IPS-18a (cell line): ENCODE measurements around the gene UXT.

Experiments
- H3K27ac ChIP-seq: one replicate; pipeline ENCODE4 v1.5.1; 2013; ENCODE audit warnings: low read length
- H3K27me3 ChIP-seq: one replicate; pipeline ENCODE4 v1.6.1; 2013; ENCODE audit warnings: mild to moderate bottlenecking, low read length; ENCODE audit not compliant: control insufficient read depth, insufficient read depth
- H3K36me3 ChIP-seq: one replicate; pipeline ENCODE4 v1.6.1; 2013; ENCODE audit warnings: low read depth, low read length; ENCODE audit not compliant: control insufficient read depth
- H3K4me1 ChIP-seq: one replicate; pipeline ENCODE4 v1.6.1; 2013; ENCODE audit warnings: low read depth, low read length; ENCODE audit not compliant: control insufficient read depth
- H3K4me3 ChIP-seq: one replicate; pipeline ENCODE4 v1.5.1; 2013; ENCODE audit warnings: low read length
- H3K9ac ChIP-seq: one replicate; pipeline ENCODE4 v1.6.1; 2013; ENCODE audit warnings: mild to moderate bottlenecking, low read length, moderate library complexity
- H3K9me3 ChIP-seq: one replicate; pipeline ENCODE4 v1.6.1; 2013; ENCODE audit warnings: low read depth, low read length; ENCODE audit not compliant: control insufficient read depth

The UXT gene

DNA sequence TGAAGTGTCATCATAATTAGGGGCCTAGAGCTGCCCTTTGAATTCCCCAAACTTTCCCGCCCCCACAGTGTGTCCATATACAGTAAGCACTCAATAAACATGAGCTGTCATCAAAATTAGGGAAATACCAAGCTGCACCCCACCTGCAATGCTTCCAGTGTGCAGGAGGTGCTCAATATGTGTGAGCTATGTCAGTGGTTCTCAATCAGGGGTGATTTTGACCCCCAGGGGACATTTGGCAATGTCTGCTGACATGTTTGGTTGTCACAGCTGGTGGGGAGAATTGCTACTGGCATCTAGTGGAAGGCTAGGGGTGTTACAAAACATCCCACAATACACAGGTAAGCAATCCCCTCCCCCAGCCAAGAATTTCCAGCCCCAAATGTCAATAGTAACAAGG lies 30.0 kb downstream of the UXT start:
- Histone ChIP-seq H3K9ac (no peak overlapping the region), H3K36me3 (no peaks in the 10 kb centered on the region), H3K9me3 (peaks cover 4% of the 10 kb centered on the region), H3K4me1 (no peaks in the 10 kb centered on the region), H3K4me3 (no peak overlapping the region), H3K27me3 (no peaks in the 10 kb centered on the region), H3K27ac (no peak overlapping the region)

DNA sequence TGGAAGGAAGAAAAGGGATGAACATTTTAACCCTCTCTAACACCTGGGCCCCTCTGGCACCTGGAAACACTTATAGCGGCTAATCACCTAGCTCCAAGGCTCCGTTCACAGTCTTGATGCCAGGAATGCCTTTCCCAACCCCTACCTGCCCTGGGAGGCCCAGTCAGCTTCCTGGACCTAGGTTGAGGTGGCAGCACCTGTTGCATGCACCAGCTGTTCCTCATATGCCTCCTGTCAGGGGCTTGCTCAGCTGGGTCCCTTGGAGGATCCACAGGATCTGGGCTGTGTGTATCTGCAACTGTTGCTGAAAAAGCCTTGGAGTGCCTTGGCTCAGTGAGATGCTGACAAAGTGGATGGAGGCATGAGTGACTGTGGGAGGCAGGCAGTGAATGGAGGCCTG lies 33.6 kb downstream of the UXT start:
- Histone ChIP-seq H3K4me3 (no peak overlapping the region), H3K36me3 (no peaks in the 10 kb centered on the region), H3K27ac (no peak overlapping the region), H3K4me1 (no peaks in the 10 kb centered on the region), H3K9ac (no peak overlapping the region), H3K9me3 (peaks cover 7% of the 10 kb centered on the region), H3K27me3 (no peaks in the 10 kb centered on the region)

DNA sequence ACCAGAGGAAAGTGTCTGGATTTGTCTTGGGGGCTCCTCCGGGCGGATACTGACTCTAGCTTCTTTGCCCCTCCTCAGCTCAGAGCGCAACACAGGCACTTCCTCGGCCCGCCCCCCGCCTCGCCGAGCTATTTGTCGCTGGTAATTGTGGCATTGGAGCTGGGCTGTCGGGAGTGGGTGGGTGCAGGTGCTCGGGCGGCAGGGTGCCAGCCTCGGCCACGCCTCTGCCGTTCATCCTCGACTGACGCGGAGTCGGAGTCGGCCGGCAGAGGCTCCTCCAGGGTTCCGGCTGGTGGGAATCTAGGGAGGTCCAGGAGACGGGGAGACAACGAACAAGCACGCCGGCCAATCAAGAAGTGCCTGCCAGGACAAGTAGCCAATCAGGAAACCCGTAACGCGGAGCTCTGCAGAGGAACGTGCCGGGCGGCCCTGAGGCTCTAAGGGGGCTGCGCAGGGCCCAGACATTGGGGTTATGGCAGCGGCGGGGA lies 35.4 kb downstream of the UXT start:
- H3K36me3 ChIP-seq: no peaks in the 10 kb centered on the region
- no peak overlapping the region for H3K9ac ChIP-seq
- no peaks in the 10 kb centered on the region for H3K27me3 ChIP-seq
- H3K4me3 ChIP-seq: peak overlapping the region; percentile 37
- peaks cover 5% of the 10 kb centered on the region for H3K9me3 ChIP-seq
- no peak overlapping the region for H3K27ac ChIP-seq
- no peaks in the 10 kb centered on the region for H3K4me1 ChIP-seq

DNA sequence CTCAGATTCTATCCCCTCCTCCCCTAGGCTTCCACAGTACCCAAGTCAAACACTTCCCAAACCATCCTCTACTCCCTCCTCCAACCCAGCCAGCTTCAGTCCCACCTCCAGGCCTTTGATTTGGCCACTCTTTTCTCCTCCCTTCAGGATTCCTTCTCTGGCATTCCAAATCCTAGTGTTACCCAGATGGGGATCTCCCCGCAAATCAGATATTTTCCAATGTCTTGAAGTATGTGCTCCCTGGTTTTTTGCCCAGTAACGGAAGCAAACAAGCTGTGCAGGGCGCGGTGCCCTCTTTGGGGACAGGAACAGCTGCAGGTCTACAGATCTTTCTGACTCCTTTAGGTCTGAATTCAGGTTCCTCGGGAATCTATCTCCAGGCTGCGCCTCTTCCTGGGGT lies 37.1 kb downstream of the UXT start:
- no peak overlapping the region for H3K4me3 ChIP-seq
- no peaks in the 10 kb centered on the region for H3K4me1 ChIP-seq
- no peaks in the 10 kb centered on the region for H3K27me3 ChIP-seq
- no peaks in the 10 kb centered on the region for H3K36me3 ChIP-seq
- no peak overlapping the region for H3K9ac ChIP-seq
- no peak overlapping the region for H3K27ac ChIP-seq
- peaks cover 5% of the 10 kb centered on the region for H3K9me3 ChIP-seq

DNA sequence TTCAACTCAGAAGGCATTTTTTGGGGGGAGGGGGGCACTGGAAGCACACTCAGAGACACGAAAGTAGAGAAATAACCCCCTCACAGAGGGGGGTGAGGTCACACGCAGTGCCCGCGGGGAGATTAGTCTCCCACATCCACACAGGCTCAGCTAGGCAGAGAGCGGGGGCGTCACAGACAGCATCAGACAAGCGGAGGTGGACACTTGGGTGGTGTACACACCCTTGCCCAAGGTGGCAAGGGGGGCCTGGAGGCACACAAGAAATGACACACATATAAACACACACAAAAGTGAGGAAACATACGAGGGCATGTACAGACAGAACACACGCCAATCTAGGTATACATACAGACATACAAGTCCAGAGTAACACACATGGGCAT lies 38.7 kb downstream of the UXT start:
- H3K4me3 ChIP-seq: peak overlapping the region; percentile 29
- no peaks in the 10 kb centered on the region for H3K4me1 ChIP-seq
- peaks cover 5% of the 10 kb centered on the region for H3K9me3 ChIP-seq
- H3K27ac ChIP-seq: no peak overlapping the region
- H3K36me3 ChIP-seq: no peaks in the 10 kb centered on the region
- H3K27me3 ChIP-seq: no peaks in the 10 kb centered on the region
- H3K9ac ChIP-seq: no peak overlapping the region

DNA sequence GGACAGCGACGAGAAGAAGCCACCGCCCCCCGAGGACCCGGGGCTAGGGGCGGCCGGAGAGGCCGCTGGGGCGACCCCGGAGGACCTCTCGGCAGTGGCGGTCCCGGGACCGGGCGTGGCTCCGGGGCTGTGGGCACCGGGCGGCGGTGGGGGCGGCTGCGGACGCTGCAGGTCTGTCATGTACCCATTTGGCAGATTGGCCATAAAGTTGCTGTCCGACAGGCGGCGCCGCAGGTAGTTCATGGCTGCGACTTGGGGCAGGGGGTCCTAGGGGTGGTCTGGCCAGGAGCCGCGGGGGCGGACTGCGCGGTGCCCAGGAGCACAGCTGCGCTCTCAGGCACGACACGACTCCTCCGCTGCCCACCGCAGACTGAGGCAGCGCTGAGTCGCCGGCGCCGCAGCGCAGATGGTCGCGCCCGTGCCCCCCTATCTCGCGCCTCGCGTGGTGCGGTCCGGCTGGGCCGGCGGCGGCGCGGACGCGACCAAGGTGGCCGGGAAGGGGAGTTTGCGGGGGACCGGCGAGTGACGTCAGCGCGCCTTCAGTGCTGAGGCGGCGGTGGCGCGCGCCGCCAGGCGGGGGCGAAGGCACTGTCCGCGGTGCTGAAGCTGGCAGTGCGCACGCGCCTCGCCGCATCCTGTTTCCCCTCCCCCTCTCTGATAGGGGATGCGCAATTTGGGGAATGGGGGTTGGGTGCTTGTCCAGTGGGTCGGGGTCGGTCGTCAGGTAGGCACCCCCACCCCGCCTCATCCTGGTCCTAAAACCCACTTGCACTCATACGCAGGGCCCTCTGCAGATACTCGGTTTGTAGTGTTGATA lies 39.3 kb downstream of the UXT start, which contains the start of gene SYN1:
Gene SYN1 (minus strand): TSS at position 372 of the 817 bp plus-strand sequence. CDS start 129 bp downstream, at position 243.
- Histone ChIP-seq H3K36me3 (no peaks in the 10 kb centered on the region), H3K4me3 (peak within 1 kb of the TSS; percentile 29), H3K27ac (no peak within 1 kb of the TSS), H3K9ac (no peak within 1 kb of the TSS), H3K27me3 (no peaks in the 10 kb centered on the region), H3K4me1 (no peaks in the 10 kb centered on the region), H3K9me3 (peaks cover 5% of the 10 kb centered on the region)

DNA sequence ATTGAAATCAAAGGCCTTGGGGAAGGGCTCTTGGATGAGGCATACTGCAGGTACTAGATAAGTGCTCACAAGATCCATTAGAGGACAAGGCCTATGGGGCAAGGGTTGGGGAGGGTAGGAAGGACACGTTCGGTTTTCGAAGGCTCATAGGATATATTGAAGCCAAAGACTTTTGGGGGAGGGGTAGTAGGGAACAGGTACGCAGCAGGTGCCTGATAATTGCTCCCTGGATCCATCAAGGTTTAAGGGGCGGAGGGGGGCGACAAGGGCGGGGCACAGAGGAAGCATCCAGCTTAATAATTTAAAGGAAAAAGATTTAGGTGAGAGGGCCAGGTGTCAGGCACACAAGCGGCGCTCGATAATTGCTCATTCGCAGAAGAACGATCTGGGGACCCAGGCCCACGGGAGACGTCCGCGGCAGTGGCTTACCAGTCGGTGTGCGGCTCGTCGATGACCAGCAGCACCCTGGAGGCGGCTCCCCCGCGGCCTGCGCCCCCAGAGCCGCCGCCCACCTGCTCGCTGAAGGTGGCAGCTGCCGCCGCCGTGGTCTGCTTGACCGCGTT lies 40.0 kb downstream of the UXT start:
- Histone ChIP-seq H3K27ac (no peak overlapping the region), H3K36me3 (no peaks in the 10 kb centered on the region), H3K9ac (no peak overlapping the region), H3K4me1 (no peaks in the 10 kb centered on the region), H3K4me3 (peak overlapping the region; percentile 26), H3K27me3 (no peaks in the 10 kb centered on the region), H3K9me3 (peaks cover 5% of the 10 kb centered on the region)

DNA sequence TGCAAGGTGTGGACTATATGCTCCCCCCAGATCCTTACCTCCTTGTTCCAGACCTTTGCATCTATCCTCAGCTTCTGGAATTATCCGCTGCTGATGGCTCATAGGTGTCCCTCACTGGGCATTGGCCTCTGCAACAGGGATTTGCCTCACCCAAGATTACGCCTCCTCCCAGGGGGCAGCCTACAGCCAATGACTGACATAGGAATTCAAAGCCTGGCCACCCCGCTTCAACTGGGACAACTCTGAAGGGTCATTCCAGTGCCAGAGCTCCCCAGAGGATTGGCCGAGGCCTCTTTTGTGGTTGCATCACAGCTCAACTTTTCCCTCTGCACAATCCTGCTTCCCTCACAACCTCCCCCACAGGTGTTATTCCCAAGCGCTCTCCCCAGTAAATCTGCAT lies 44.4 kb downstream of the UXT start:
- Histone ChIP-seq H3K4me3 (no peak overlapping the region), H3K36me3 (no peaks in the 10 kb centered on the region), H3K27ac (no peak overlapping the region), H3K9ac (no peak overlapping the region), H3K9me3 (peaks cover 6% of the 10 kb centered on the region), H3K27me3 (no peaks in the 10 kb centered on the region), H3K4me1 (no peaks in the 10 kb centered on the region)

DNA sequence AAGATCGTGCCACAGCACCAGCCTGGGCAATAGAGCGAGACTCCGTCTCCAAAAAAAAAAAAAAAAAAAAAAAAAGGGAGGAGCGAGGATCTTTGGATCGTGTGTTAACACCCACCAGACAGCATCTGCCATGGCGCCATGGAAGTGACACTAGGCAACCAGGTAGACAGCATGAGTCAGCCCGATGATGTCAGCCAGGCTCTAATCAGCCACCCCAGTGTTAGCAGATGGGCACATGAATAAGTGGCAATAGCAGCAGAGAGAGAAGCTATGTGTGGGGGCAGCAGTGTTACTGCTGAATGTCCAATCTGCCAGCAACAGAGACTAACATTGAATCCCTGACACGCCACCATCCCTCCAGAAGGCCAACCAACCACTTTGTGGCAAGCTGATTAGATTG lies 45.9 kb downstream of the UXT start:
- Histone ChIP-seq H3K27ac (no peak overlapping the region), H3K4me3 (no peak overlapping the region), H3K9ac (no peak overlapping the region), H3K27me3 (no peaks in the 10 kb centered on the region), H3K36me3 (no peaks in the 10 kb centered on the region), H3K4me1 (peaks cover 6% of the 10 kb centered on the region), H3K9me3 (peaks cover 6% of the 10 kb centered on the region)

DNA sequence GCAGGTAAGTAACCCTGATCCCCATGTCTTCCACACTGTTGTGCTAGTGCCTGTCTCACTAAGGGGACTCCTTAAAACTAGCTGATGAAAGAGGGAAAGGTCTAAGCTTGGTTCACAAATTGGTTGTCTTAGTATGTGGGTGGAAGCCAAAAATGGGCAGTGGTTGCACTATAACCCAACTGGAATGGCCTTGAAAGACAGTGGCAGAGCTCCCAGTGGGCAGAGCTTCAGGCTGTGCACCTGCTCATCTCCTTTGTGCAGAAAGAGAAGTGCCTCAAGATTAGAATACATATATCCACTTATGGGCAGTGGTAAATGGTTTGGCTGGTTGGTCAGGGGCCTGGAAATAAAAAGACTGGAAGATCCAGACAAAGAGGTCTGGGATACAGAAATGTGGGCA lies 46.6 kb downstream of the UXT start:
- H3K9ac ChIP-seq: no peak overlapping the region
- peaks cover 6% of the 10 kb centered on the region for H3K4me1 ChIP-seq
- H3K27ac ChIP-seq: no peak overlapping the region
- no peaks in the 10 kb centered on the region for H3K27me3 ChIP-seq
- no peaks in the 10 kb centered on the region for H3K36me3 ChIP-seq
- H3K9me3 ChIP-seq: peaks cover 6% of the 10 kb centered on the region
- no peak overlapping the region for H3K4me3 ChIP-seq

DNA sequence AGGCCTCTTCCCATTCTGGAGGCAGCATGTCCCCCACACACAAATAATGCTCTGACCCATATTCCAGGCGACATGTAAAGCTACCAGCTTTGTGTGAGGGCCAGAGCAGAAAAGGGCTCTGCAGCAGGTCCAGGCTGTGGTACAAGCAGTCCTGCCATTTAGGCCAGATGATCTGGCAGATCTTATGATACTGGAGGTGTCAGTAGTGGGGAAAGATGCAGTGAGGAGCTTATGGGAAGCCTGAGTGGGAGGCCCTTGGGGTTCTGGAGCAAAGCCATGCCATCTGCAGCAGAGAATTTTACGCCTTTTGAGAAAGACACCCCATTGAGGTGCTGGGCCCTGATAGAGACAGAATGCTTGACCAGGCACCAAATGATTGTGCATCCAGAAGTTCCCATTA lies 47.1 kb downstream of the UXT start:
- Histone ChIP-seq H3K27me3 (no peaks in the 10 kb centered on the region), H3K9me3 (peaks cover 6% of the 10 kb centered on the region), H3K9ac (no peak overlapping the region), H3K4me1 (peaks cover 6% of the 10 kb centered on the region), H3K36me3 (no peaks in the 10 kb centered on the region), H3K4me3 (no peak overlapping the region), H3K27ac (no peak overlapping the region)

DNA sequence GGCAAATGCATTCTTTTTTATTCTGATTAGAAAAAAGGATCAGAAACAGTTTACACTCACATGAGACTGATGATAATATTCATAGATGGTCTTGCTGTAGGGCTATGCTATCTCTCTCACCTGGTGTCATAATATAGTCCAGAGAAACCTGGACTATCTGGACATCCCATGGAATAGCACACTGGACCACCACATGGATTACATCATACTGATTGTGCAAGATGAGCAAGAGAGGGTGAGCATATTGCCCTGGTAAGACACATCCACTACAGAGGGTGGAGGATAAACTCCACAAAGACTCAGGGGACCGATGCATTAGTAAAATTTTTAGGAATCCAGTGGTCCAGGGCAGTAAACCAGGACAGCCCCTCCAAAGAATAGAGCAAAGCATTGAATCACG lies 47.5 kb downstream of the UXT start:
- H3K4me3 ChIP-seq: no peak overlapping the region
- peaks cover 6% of the 10 kb centered on the region for H3K4me1 ChIP-seq
- no peak overlapping the region for H3K27ac ChIP-seq
- peaks cover 6% of the 10 kb centered on the region for H3K9me3 ChIP-seq
- H3K27me3 ChIP-seq: no peaks in the 10 kb centered on the region
- H3K36me3 ChIP-seq: no peaks in the 10 kb centered on the region
- H3K9ac ChIP-seq: no peak overlapping the region
